HG03439 (cell line): ENCODE measurements around the gene CT47C1.
A peak's percentile ranks its signal among the peaks of the same experiment; 100 is the strongest.

Source experiments
- ATAC-seq: cut with Tn5 transposase; IDR thresholded peaks from one replicate; pipeline ENCODE4 v1.9.1; 2021; ENCODE audit warnings: mild to moderate bottlenecking, moderate library complexity; ENCODE audit not compliant: unreplicated experiment

The CT47C1 gene

GRCh38 chrX:119073200-119073905 is 560 bp downstream of the CT47C1 start:
- no peak for ATAC-seq

DNA sequence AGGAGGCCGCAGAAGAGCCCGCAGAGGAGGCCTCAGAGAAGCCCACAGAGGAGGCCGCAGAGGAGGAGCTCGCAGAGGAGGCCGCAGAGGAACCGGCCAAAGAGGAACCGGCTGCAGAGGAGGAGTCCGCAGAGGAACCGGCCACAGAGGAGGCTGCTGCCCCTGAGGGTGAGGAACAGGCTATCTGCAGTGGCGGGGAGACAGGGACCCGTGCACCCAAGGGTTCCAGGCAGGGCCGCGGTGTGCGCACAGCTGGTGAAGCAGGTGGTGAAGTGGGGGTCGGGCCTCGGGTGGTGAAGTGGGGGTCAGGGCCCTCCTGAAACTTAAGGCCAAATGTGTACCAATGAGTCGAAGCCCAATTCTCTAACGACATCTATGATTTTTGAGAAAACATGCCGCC is 1.1 kb downstream of the CT47C1 start:
- ATAC-seq = no peak

DNA sequence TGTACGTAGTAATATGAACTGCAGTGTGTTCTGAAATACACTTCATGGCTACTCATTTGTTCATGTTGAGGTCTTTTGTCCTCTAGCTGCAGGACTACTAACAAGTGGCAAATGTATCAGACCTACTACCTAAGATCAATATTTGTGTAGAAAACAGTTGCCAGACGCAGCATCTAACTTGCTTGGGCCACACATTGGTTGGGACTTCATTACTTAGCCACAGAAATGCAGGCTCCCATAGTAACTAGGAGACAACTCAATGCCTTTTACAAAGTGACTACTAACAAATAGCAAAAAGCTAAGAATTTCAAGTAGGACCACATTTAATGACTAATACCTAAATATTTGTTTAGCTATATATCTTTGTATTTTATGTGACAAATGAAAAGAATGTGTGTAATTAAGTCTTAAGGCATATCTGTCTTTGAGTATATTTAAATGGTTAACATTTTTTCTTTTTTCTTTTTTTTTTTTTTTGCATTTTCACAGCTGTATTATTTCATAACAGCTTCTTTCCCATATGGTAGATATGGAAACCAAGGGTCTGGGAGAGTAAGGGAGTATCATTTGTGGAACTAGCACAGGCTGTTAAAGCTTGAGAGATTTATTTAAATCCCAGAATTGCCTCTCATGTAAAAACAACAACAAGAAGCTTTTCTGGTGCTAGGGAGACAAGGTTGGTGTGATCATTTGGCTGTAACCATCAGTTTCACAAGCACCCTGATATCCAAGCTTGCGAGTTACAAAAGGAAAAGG is 2.7 kb downstream of the CT47C1 start:
- ATAC-seq = no peak

GRCh38 chrX:119082278-119082677 is 9.5 kb downstream of the CT47C1 start:
- ATAC-seq = no peak

DNA sequence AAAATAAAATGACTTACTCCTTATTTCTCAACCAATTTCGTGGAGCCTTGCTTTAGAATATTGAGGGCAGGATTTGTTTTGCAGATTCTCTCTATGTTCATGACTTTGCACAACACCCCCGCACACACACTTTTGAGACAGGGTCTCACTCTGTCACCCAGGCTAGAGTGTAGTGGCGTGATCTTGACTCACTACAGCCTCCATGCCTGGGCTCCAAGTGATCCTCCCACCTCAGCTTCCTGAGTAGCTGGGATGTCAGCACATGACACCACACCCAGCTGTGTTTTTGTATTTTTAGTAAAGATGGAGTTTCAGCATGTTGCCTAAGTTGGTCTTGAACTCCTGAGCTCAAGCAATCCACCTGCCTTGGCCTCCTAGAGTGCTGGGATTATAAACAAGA is 12.0 kb downstream of the CT47C1 start:
- ATAC-seq = no peak

- ATAC-seq = no peak
These were observed 14.3 kb downstream of the CT47C1 start for GRCh38 chrX:119087121-119087520.

GRCh38 chrX:119089619-119090018 is 16.8 kb downstream of the CT47C1 start:
- ATAC-seq = no peak

DNA sequence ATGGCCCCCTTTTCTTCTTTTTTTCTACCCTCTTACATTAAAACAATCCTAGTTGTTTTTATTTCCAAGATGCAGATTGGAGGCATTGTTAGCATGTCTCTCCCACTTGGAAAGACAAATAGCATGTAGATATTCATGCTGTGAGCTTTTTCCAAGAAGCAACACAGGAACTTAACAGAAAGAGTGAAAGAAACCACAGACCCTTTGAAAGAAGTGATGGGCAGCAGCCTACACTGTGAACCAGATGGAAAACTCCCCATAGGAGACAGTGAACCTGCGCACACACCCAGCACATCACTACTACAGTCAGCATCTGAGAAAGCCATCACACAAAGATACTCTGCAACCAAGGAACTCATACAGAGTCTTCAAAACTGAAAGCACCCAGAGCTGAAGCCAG is 17.8 kb downstream of the CT47C1 start:
- ATAC-seq = no peak

DNA sequence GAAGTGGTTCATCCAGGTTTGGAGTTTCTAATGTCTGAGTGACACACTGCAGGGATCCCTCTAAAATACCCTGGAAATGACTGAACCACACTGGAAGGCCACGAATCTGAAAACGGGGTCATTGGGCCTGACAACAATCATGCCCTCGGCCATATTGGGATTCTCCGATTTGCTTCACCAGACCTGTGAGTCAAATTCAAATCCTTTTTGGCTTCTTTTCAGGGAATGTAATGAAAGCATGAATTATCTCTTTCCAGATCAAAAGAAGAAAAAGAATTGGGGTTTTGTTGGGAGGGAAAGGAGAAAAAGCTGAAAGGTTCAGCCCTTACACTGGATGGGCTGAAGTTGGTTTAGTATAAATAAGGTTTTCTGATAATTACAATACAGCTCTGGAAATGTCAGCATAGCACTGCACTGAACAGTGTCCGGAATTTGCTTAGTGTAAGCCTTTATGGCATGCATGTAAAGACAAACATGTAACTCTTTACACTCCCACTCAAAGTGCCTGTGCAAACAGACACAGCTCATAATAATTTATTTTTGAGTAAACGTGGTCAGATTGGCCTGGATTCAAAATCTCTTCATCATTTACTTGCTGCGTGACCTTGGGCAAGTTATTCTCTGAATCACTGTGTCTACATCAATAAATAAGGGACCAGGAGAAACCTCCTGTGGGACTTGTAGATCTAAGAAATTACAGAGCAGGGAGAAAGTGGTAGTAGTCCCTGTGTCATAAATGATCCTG is 21.4 kb downstream of the CT47C1 start:
- no peak for ATAC-seq

DNA sequence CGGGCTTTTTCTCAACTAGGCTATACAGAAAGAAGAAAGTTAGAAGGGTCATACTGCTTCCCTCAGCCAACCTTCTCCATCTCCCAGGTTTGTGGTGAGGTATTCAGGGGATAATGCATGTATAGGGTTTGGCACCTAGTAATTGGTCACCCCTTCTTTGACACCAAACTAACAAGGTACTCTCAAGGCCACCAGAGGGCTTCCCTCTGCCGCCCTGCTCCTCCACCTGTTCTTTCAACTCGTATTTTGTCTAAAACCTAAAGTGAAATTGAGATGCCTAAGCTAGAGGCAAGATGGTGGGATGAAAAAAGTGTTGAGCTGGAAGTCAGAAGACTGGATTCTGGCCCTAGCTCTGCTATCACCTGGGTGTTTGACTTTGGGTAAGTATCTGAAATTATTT is 22.0 kb downstream of the CT47C1 start:
- no peak for ATAC-seq

GRCh38 chrX:119095936-119096335 is 23.1 kb downstream of the CT47C1 start:
- no peak for ATAC-seq

DNA sequence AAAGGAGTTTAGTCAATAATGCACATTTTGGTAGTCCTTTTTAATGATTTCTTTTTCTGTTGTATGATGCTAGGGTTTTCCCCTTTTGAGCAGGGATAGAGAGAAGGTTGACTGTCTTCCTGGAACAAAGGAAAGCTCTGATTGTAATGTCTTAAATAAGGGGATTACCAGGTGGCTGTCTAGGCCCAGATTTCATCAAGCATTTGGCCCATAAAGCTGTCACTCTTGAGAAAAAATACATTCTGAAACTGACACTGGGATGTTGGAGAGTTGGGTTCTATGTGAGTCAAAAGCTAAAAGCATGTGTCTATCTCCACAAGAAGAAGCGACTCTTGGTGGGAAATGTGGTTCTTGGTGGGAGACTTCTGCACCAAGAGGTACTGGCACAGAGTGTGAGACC is 28.4 kb downstream of the CT47C1 start:
- ATAC-seq = no peak

GRCh38 chrX:119105826-119106225 is 33.0 kb downstream of the CT47C1 start:
- ATAC-seq = no peak

DNA sequence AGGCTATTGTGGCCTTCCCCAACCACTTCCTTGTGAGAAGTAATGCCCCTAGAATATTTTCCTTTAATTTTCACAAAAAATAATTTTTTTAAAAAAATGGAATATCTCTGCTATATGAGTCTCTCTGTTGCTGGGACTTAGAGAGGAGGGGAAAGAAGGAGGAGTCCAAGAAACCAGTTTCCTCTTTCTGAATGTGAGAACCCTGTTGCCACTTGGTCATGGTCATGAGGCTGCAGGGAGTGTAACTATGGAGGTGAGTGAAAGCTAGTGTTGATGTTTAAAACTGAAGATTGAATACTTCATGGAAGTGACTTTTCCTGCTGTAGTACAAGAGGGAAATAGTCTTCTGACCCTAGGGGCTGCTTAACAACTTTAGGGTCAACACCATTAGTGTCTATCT is 34.4 kb downstream of the CT47C1 start:
- ATAC-seq = no peak

DNA sequence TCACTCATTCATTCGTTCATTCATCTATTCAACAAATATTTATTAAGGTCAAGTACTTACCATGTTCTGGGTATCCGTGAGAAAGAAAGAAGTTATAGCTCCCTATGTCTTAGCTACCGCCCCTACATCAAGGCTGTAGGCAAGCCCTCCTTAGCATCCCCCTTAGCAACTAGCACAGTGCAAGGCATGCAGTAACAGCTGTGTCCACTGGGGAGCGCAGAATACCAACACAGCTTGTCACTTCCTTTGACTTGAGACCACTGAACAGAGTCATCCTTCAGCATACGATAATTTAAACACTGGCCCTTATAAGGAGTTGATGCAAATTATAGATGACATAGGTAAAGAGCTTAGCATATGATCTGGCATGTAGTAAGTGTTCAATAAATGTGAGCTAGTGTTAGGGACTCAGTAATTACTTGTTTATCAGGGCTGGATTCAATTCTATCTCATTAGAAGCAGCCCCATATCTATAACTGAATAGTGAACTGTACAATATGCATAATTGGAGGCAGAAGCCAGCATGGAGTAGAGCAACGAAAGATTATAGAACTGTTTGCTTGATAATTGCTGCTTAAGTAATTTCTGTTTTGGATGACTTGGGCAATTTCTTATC is 46.1 kb downstream of the CT47C1 start:
- peak; percentile 61 for ATAC-seq

GRCh38 chrX:119121341-119121740 is 48.5 kb downstream of the CT47C1 start:
- no peak for ATAC-seq
